Fibroblast of upper back skin (primary cell): ENCODE data around the gene RANBP9.

Experiments used
- DNase-seq: peaks from one replicate; pipeline ENCODE4 v3.0.0-alpha.2; 2013

The RANBP9 gene

DNA sequence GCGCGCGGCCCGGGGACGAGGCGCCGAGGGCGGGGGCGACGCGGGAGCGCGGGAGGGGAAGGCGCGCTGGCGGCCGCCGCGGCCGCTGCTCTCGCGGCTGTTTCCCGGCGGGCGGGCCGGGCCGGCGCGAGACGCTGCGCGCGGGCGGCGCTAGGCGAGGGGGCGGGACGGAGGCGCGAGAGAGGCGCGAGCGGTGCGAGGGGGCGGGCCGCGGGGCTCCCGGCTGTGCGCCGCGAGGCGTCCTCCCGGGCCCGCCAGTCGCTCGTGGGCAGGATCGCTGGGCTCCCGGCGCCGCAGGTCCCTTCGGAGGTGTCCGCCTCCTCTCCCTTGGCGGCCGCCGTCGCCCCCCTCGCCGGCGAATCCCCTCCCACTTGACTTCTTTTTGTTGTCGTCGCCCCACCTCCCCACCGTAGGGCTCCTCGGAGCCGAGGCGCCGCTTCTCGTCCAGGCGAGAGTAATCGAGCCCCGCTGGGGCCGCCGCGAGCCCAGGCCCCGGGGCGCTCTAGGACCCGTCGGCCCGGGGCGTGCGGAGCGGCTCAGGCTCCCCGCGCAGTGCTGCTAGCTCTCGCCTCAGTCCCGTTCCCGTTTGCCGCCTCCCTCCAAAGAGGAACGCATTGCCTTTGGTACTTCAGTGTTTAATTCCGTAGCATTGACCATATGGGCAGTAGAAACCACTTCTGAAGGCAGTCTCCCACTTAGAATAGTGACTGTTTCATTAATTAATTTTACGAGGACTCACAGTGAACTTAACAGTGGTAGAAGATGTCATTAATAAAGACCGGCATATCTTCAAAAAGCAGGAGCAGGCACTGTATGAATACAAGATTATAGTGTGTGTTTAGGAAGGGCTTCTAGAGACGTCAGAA, at the start of gene RANBP9:
RANBP9 (minus strand) TSS at position 103 of the 866 bp plus-strand sequence. CDS start 330 bp downstream, outside the sequence.
- peak; percentile 92 for DNase-seq

DNA sequence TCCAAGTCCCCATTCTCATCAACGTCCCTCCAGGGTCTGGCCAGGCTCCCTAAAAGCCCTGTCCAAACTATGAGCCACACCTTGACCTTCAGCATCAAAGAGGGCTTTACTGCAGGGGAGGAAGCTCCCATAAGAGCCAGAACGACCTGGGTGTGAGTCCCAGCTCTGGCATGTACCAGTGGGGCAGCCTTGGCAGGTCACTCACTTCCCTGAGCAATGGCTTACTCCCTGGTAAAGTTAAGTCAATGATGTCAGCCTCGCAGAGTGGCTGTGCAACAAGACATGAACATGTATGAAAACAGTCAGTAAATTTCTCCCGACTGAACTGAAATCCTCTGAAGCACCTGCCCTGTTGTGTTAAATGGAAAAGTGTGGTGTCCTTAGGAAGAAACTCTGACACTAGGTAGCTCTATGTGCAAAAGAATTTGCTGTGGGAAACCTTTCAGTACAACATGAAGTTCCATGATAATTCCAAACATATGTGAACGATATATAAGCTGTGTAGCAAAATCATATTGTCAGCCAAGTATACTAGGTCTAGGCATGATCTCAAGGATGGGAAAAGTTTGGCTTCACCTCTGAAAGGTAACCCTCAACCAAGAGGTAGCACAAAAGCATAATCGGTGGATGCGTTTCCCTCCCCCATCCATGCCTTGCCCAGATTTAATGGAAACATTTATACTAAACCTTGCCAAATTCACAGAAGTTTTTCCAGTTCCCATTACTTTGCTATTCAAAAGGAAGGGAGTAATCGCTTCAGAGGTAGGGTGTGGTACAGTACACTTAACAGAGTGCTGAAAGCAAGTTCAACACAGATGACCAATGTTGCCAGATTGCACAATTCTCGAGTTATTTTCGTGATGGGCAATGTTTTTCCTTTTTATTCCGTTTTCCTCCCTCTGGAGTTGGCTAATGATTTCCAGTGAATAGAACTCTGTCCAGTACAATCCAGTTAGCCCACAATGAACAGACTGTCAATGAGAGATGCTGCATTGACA, 49.0 kb upstream of the RANBP9 start:
- peak; percentile 85 for DNase-seq

DNA sequence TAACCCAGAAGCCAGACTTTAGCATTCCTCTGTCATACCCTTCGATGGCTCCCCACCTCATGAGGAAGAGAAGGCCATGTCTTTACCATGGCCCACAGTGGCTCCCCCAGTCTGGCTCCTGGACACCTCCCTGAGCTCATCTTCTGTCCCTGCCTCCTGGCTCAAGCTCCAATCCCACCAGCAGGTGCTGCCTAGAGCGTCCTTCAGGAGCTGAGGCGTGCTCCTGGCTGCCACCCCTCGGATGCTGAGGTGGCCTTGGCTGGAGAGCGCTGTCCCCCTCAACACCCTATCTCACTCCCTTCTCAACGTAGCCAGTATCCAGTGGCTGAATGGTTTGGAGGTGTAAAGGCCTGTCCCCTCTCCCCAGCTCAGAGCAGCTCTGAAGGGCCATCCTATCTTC, 47.4 kb upstream of the RANBP9 start:
- DNase-seq = no peak

DNA sequence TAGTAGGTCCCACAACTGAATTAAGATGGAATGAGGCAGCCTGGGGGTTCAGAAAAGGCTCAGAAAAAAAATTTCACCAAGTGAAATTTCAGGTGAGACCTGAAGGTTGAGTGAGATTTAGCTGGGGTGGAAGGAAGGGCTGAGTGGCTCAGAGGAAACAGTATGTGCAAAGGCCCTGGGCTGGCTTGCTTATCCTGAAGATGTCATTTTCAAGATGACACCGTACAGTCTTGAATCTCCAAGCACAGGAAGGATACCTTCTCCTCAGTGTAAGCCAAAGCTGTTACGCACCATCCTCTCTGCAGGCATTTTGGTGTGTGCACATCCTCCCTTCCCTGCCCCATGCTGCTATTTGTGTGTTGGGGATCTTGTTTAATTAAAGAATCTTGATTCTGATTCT, 43.0 kb upstream of the RANBP9 start:
- no peak for DNase-seq

DNA sequence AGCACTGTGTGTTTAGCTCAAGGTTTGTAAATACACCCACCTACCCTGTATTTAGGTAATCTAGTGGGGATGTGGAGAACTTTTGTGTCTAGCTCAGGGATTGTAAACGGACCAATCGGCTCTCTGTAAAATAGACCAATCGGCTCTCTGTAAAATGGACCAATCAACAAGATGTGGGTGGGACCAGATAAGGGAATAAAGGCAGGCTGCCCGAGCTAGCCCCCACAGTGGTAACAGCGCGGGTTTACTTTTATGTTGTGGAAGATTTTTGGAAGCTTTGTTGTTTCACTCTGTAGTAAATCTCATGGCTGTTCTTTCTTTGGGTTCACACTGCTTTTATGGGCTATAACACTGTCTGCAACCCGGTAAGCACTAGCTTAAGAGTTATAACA, 32.1 kb upstream of the RANBP9 start:
- DNase-seq = no peak

DNA sequence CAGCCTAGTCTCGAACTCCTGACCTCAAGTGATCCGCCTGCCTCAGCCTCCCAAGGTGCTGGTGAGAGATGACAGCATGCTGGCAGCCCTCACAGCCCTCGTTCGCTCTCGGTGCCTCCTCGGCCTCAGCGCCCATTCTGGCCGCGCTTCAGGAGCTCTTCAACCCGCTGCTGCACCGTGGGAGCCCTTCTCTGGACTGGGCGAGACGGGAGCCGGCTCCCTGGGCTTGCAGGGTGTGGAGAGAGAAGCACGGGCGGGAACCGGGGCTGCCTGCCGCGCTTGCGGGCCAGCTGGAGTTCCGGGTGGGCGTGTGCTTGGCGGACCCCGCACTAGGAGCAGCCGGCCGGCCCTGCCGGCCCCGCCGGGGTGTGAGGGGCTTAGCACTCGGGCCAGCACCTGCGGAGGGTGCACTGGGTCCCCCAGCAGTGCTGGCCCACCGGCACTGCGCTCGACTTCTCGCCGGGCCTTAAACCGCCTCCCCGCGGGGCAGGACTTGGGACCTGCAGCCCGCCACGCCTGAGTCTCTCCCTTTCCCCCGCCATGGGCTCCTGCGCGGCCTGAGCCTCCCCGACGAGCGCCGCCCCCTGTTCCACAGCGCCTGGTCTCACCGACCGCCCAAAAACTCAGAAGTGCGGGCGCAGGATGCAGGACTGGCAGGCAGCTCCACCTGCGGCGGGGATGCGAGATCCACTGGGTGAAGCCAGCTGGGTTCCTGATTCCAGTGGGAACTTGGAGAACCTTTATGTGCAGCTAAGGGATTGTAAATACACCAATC, 31.5 kb upstream of the RANBP9 start:
- DNase-seq = no peak

DNA sequence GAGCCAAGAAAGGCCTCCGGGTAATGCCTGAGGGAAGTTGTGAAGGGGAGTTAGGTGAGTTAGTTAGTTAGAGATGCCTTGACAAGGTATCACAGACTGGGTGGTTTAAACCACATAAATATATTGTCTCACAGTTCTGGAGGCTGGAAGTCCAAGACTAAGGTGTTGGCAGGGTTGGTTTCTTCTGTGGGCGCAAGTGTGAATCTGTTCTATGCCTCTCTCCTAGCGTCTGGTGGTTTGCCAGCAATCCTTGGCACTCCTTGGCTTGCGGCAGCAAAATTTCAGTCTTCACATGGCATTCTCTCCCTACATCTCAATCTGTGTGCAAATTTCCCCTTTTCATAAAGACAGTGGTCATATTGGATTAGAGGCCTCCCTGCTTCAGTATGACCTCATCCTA, 29.7 kb upstream of the RANBP9 start:
- DNase-seq = no peak

DNA sequence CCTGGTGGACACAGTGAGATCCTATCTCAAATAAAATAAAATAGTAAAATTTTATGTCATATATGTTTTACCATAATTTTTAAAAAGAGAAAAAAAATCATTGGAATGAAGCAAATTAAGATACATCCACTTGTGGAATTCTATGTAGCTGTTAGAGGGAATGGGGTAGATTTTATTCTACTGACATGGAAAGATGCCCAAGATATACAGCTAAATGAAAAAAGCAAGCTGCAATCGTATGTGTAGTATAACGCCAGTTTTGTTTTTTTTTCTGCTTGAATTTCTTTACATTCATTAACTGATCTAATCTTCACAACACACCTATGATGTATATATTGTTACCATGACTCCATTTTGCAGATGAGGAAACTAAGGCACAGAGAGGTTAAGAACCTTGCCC, 23.4 kb upstream of the RANBP9 start:
- no peak for DNase-seq

DNA sequence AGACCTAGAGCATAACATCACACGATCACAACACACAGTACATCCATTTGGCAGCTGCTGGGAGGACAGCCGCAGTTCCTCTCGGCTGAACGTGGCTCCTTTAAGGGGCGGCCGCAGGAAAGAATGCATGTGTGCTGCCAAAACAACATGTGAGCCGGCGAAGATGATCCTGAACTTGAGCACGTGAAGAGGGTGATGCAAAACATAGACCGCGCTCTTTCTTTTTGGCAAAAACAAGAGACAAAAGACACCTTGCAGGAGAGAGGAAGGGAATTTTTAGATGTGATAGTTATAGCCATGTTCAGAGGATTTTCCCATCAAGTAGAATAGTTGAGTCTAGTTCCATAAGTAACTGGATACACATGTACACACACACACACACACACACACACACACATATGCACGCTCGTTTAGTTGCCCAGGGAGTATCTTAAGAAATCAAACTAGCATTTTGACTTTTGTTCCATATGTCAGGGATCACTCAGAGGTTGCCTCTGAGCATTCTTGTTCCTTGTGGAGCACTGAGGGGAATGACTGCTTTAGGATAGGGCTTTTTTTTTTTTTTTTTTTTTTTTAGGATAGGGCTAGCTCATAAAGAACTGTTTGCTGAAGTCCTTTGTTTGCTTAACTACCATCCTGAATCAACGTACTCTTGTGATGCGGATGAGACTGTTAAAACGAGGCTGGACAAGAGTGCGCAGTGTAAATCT, 21.7 kb upstream of the RANBP9 start:
- DNase-seq = peak; percentile 92

DNA sequence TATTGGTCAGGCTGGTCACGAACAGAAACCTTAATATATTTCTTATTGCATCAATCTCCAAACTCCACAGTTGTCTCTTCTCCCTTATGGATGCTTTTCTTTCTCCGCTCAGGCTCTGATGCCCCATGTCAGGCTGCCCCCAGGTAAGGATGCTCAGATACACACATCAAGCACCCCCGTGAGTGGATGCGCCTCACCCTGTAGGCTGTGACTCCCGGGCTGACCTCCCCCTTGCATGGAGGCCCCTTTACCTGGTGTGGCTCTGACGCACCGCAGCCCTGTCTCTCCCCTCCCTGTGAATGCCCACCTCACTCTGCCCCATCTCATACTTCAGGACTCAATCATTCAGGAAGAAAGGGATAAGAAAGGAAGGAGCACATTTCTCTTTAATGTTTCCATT, 19.1 kb upstream of the RANBP9 start:
- DNase-seq = no peak

DNA sequence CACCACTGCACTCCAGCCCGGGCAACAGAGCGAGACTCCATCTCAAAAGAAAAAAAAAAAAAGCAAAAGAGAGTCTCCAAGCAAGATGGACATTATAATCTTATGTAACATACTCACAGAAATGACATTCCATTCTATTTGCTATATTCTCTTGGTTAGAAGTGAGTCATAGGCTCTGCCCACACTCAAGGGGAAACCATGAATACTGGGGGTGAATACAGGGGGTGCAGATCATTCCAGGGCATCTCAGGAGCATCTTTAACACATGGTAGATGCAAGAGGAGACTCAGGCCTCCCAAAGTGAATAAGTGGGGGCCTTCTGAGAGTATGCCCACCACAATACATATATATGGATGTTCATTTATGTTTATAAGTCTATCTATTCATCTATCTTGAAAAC, 18.3 kb upstream of the RANBP9 start:
- peak; percentile 83 for DNase-seq

DNA sequence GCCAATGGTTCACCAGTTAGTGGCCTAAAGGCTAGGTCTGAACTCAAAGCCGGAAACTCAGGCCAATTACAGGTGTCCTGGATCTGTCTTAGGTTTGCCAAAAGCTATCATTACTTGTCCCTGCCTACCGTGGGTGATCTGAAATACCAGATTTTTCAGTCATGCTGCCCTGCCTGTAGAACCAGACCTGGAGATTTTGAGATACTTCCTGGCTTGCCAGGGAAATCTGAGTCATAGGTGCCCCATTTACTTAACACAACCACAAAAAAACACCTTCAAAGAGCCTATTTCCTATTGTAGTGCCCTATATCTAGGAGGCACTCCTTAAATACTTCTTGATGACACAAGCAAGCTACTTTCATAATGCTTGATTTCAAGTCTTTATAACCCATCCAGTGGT, 13.9 kb upstream of the RANBP9 start:
- DNase-seq = peak; percentile 7

DNA sequence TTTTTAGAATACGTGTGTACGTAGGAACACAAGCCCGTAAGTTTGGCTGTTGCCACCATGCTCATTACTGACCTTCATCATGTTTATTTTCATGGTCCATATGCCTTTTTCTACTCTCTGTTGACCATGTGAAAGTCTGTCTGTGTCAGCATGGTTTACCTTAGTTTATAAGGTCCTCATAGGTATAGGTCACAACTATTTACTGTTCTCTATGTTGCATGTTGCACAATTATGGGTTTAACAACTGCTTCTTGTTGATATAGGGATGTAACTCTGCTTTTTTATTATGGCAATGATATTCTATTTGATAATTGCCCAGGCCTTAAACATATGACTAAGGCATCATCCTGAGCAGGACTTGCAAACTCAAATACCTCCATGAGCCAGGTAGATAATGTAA, 13.4 kb upstream of the RANBP9 start:
- DNase-seq = no peak

DNA sequence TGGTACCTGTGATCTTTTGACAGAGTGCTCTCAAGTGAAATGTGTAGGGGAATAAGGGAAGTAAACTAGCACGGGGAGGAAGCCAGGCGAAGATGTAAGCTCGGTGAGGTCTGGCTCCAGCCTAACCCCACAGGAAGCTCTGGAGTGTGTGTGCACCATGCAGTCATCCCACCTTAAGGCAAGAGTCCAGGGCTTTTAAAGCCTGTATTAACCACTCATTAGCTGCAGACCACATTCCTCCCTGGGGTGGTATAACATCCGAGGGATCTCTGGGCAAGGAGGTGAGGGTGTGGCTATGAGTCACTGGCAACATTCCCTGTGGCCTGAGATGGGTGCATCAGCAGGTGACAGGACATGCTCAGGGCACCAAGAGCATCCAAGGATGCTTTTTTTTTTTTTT, 12.5 kb upstream of the RANBP9 start:
- DNase-seq = peak; percentile 18

DNA sequence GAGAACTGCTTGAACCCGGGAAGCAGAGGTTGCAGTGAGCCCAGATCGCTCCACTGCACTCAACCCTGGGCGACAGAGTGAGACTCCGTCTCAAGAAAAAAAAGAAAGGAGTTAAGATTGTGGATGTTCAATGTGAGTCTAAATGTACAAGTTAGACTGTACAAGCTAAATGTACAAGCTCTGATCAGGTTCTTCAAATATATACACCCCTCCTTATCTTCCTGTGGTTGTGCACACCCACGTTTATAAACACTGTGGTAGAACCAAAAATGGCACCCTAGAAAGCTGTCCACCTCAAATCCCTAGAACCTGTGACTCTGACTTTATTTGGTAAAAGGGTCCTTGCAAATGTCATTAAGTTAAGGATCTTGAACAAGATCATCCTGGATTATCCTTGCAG, 11.2 kb upstream of the RANBP9 start:
- DNase-seq = no peak

DNA sequence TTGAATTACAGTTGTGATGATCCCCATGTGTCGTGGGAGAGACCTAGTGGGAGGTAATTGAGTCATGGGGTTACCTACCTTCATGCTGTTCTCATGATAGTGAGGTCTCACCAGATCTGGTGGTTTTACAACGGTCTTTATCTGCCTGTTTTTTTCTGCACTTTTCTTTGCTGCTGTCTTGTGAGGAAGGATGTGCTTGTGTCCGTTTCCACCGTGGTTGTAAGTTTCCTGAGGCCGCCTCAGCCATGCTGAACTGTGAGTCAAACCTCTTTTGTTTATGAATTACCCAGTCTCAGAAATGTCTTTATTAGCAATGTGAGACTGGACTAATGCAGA, 6.5 kb upstream of the RANBP9 start:
- DNase-seq = no peak

DNA sequence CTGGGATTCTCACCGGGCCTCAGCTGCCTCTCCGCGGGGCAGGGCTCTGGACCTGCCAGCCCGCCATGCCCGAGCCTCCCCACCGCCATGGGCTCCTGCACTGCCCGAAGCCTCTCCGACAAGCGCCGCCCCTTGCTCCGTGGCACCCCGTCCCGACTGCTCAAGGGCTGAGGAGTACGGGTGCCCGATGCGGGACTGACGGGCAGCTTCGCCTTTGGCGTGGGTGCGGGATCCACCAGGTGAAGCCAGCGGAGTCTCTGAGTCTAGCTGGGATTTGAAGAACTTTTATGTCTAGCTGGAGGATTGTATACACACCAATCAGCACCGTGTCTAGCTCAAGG, 5.3 kb upstream of the RANBP9 start:
- no peak for DNase-seq

DNA sequence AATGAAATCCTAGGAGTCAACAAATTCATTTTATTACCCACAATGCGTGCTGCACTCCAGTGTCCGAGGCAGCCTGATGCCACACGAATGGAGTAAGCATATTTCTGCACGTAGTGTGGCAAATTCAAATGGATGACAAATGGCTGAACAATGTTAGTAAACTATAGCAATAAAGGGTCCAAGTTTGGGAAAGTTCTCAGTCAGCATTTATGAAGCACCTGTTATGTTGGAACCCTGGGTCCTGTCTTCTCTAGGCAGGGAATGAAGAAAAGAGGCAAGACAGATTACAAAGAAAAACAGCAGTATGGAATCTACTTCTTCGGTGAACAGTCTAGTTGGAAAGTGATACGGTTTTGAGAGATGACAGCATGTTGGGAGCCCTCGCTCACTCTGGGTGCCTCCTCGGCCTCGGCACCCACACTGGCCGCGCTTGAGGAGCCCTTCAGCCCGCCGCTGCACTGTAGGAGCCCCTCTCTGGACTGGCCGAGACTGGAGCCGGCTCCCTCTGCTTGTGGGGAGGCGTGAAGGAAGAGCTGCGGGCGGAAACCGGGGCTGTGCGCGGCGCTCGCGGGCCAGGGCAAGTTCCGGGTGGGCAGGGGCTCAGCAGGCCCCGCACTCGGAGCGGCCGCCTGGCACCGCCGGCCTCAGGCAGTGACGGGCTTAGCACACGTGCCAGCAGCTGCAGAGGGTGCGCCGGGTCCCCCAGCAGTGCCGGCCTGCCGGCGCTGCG, 4.8 kb upstream of the RANBP9 start:
- no peak for DNase-seq

DNA sequence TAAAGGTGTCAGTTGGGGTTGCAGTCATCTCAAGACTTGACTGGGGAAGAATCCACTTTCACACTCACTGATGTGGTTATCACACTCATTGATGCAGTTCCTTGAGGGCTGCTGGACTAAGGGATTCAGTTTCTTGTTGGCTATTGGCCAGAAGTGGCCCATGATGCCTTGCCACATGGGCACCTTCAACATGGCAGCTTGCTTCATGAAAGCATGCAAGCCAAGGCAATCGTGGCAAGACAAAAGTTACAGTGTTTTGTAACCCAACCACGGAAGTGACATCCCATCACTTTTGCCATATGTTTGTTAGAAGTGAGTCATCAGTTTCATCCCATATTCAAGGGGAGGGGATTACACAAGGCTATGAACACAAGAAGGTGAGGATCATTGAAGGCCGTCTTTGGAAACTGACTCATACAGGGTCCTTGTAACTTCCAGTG, 3.8 kb upstream of the RANBP9 start:
- DNase-seq = peak; percentile 33

DNA sequence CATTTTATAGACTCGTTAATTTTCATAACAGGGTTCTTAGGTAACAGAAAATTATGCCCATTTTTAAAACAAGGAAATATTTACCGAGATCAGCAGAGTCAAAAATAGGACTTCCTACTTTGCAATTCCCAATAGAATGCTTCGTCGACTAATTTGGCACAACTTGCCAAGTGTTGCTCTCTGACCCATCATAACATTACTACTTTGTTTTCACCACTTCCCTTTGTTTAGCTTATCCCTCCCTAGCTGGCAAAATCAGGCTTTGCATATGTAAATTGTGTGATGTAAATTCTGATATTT, 914 bp upstream of the RANBP9 start:
- peak; percentile 13 for DNase-seq

DNA sequence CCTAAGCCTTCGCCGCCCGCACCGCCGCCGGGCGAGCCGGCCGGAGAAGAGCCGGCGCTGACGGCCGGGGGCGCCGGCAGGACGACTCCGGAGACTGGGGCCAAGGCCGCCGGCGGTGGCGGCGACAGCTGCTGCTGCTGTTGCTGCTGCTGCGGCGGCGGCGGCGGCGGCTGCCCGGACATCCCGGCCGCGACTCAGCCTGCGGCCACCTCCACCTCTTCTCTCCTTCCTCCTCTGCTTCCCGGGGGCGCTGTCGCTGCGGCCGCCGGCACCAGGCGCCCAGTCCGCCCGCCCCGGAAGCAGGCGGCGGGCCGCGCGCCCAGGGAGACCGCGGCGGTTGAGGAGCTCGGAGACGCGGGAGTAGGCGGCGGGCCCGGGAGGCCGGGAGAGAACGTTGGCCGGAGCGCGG, 307 bp downstream of the RANBP9 start:
- DNase-seq = no peak
